Activated T-cell treated with anti-CD3 and anti-CD28 coated beads, Interleukin-2, amount 50 U/mL, for 4 hours (primary cell): Measurements from ENCODE around the gene TMEM126A. TPM values are rescaled to one million over a fixed set of nuclear protein-coding genes. Genes with fewer than 3 reads are reported as not detected.

Source experiments
- ATAC-seq, 2 donors: fragments of 200-7000 bp; cut with Tn5 transposase; one replicate each; pipeline ENCODE4 v1.10.0; 2021
- DNase-seq: peaks from one replicate; pipeline ENCODE4 v3.0.0-alpha.2; 2020
- H3K27me3 Mint-ChIP-seq: one replicate; pipeline ENCODE4 v1.8.0; 2021; ENCODE audit warnings: low read depth, mixed read lengths
- H3K36me3 Mint-ChIP-seq: one replicate; pipeline ENCODE4 v1.8.0; 2022; ENCODE audit warnings: mixed read lengths; ENCODE audit not compliant: insufficient read depth
- H3K4me1 Mint-ChIP-seq: one replicate; pipeline ENCODE4 v1.8.0; 2021; ENCODE audit warnings: low read depth, mixed read lengths
- H3K4me3 Mint-ChIP-seq: one replicate; pipeline ENCODE4 v1.8.0; 2021; ENCODE audit warnings: mild to moderate bottlenecking, moderate library complexity, mixed read lengths
- H3K9me3 Mint-ChIP-seq: one replicate; pipeline ENCODE4 v1.8.0; 2021; ENCODE audit warnings: mixed read lengths
- total RNA-seq, 3 donors: library from RNA; stranded (reverse); gene quantifications; one replicate each; pipeline ENCODE4 v1.2.1, GENCODE V29; 2021

The TMEM126A gene
- total RNA-seq, 3 donors from 2014 or later: 80.7 to 86.5 (median 81.1) TPM

- ATAC-seq (peak; percentile 40 to 46), DNase-seq (no peak)
- Mint-ChIP-seq H3K27me3 (no peaks in the 10 kb centered on the region), H3K4me1 (peaks cover 35% of the 10 kb centered on the region), H3K9me3 (no peaks in the 10 kb centered on the region), H3K4me3 (no peak overlapping the region), H3K36me3 (peaks cover 3% of the 10 kb centered on the region)
Measured at GRCh38 chr11:85697747-85698146, 50.0 kb downstream of the TMEM126A start.

DNA sequence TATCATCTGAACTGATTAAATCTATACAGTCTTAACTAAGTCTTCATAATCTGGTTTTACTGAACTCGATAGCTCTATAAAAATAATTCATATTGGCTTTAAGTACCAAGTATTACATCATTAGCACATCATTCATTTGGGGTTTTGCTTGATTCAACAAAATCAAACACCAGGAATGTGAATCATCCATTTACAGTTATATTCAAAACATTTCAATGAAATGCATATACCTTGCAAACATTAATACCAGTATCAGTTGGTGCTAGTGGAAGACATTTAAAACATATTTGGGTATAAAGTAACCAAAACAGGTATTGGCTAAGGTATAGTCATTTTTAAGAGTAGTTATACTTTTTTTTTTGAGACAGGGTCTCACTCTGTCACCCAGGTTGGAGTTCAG is 50.4 kb downstream of the TMEM126A start:
- no peak for DNase-seq
- H3K36me3 Mint-ChIP-seq: peaks cover 6% of the 10 kb centered on the region

GRCh38 chr11:85699957-85700741 is 52.4 kb downstream of the TMEM126A start:
- Mint-ChIP-seq H3K4me1 (peaks cover 35% of the 10 kb centered on the region), H3K36me3 (peaks cover 14% of the 10 kb centered on the region), H3K9me3 (no peaks in the 10 kb centered on the region), H3K4me3 (peak overlapping the region; percentile 42), H3K27me3 (no peaks in the 10 kb centered on the region)
- no peak for DNase-seq
- ATAC-seq: peak; percentile 53 to 59

More for the DNA sequence above, 50.4 kb downstream of the TMEM126A start:
- no peaks in the 10 kb centered on the region for H3K27me3 Mint-ChIP-seq
- peaks cover 35% of the 10 kb centered on the region for H3K4me1 Mint-ChIP-seq
- H3K9me3 Mint-ChIP-seq: no peaks in the 10 kb centered on the region
- H3K4me3 Mint-ChIP-seq: no peak overlapping the region
- peak in 1 of 2 donors; percentile 35 for ATAC-seq

DNA sequence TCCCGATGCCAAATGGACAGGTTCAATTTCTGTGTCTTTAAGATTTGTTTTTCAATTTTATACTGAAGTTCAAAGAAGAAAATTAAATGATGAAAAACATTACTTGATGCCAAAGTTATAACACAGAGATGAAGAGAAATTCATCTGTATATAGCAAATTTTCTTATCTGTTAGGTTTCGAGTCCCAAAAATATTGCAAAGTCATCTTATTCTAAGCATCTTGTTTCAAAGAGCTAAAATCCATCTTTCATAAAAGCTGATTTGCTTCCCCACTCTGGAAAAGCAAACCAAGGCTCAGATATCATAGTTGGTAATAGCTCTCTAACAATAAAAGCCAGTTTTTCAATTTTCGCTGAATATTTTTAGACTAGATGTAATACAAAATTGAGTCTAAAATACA is 57.2 kb downstream of the TMEM126A start:
- Mint-ChIP-seq H3K27me3 (no peaks in the 10 kb centered on the region), H3K9me3 (no peaks in the 10 kb centered on the region), H3K36me3 (peaks cover 20% of the 10 kb centered on the region), H3K4me3 (no peak overlapping the region), H3K4me1 (peaks cover 11% of the 10 kb centered on the region)
- ATAC-seq (no peak), DNase-seq (no peak)

DNA sequence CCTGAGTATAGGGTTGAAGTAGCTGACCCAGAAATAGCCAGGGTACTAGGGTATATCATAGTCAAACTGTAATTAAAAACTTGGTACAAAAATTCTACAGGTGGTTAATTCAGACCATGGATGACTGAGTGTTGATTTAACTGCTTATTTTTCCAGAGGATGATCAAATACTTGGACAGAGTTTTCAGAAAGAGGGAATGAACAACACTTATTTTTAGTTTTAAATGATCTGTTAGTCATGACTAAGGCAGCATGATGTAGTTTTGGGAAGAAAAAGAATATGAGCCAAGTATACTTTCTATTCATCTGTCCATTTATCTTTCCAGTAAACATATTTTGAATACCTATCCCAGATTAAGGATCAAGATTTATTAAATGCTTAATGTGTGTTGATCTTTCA is 58.0 kb downstream of the TMEM126A start:
- Mint-ChIP-seq H3K36me3 (peaks cover 20% of the 10 kb centered on the region), H3K4me3 (no peak overlapping the region), H3K27me3 (no peaks in the 10 kb centered on the region), H3K4me1 (peaks cover 3% of the 10 kb centered on the region), H3K9me3 (no peaks in the 10 kb centered on the region)
- ATAC-seq (no peak), DNase-seq (no peak)

Other genes with a start within 250 kb of the TMEM126A start
- gene DLG2, start 20.6 kb upstream of the TMEM126A start, total RNA-seq: 1 to 10 TPM in 1 of 3 donors, under 1 TPM in 2; 0.54 to 1.3 (median 0.58) TPM
- 10 to 100 TPM; 51.8 to 58.8 (median 56.1) TPM for gene TMEM126B, start 19.4 kb upstream of the TMEM126A start, total RNA-seq
- gene CREBZF, start 17.2 kb downstream of the TMEM126A start, total RNA-seq: 10 to 100 TPM; 28.9 to 31.9 (median 31.1) TPM
- not detected for gene CCDC89, start 38.2 kb downstream of the TMEM126A start, total RNA-seq
- gene SYTL2, start 163.2 kb downstream of the TMEM126A start, total RNA-seq: 1 to 10 TPM; 2.7 to 5.8 (median 2.7) TPM
- gene CCDC83, start 207.4 kb downstream of the TMEM126A start, total RNA-seq: not detected